A673 (cell line): Measurements from ENCODE around the gene C11orf52.

Source experiments
- EZH2 ChIP-seq: fragments of 200-600 bp; sonication (generic); IDR thresholded peaks from 2 replicates; pipeline ENCODE4 v1.6.1; 2017; ENCODE audit warnings: borderline replicate concordance, low read depth, mild to moderate bottlenecking, mixed read lengths, antibody characterized with exemption, low read length; ENCODE audit not compliant: poor library complexity, severe bottlenecking
- TF ChIP-seq, protein P1 (sequence below): fragments of 300-800, 200-600 bp; sonication (generic); conservative IDR thresholded peaks from 2 replicates; pipeline ENCODE4 v1.5.1; 2017; ENCODE audit warnings: low read depth, mild to moderate bottlenecking, antibody characterized with exemption, low read length, moderate library complexity, mixed read lengths

GRCh38 chr11:111975076-111975806 is 56.5 kb downstream of the C11orf52 start:
- no peak for TF ChIP-seq EZH2
- TF ChIP-seq, protein P1, sequence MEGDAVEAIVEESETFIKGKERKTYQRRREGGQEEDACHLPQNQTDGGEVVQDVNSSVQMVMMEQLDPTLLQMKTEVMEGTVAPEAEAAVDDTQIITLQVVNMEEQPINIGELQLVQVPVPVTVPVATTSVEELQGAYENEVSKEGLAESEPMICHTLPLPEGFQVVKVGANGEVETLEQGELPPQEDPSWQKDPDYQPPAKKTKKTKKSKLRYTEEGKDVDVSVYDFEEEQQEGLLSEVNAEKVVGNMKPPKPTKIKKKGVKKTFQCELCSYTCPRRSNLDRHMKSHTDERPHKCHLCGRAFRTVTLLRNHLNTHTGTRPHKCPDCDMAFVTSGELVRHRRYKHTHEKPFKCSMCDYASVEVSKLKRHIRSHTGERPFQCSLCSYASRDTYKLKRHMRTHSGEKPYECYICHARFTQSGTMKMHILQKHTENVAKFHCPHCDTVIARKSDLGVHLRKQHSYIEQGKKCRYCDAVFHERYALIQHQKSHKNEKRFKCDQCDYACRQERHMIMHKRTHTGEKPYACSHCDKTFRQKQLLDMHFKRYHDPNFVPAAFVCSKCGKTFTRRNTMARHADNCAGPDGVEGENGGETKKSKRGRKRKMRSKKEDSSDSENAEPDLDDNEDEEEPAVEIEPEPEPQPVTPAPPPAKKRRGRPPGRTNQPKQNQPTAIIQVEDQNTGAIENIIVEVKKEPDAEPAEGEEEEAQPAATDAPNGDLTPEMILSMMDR = peak; percentile 35
